H1 (cell line): ENCODE results near the gene SPAG16. TPM values are rescaled to one million over a fixed set of nuclear protein-coding genes. Genes with fewer than 3 reads are reported as not detected.

Experiments
- CTCF ChIA-PET: fragments of 300-600 bp; sonication (Branson Sonifier 250); formaldehyde crosslinking; loops from one replicate; lab custom pipeline; 2021; ENCODE audit not compliant: partially characterized antibody; lab: Charles Lee
- POLR2A ChIA-PET: fragments of 300-600 bp; sonication (Branson Sonifier 250); formaldehyde crosslinking; loops from one replicate; lab custom pipeline; 2021; ENCODE audit warnings: inconsistent platforms; ENCODE audit not compliant: partially characterized antibody; lab: Charles Lee
- DNase-seq, 2 experiments: peaks; one replicate each; pipeline versions ENCODE4 v3.0.0 to v3.0.0-alpha.2; 2010 to 2022; ENCODE audit warnings: low spot score in 2 of 2, low read depth in 1 of 2, mixed read lengths in 1 of 2
- FAIRE-seq: peaks from 2 replicates; lab custom pipeline; 2011; peaks lifted over from hg19 to GRCh38; lab: Jason Lieb, UNC
- H2AFZ ChIP-seq: 2 replicates; pipeline ENCODE4 v1.8.1; 2012; ENCODE audit warnings: low read length, inconsistent platforms
- H2AK5ac ChIP-seq: 2 replicates; pipeline ENCODE4 v1.6.1; 2013; ENCODE audit warnings: low read depth, low read length
- H2BK120ac ChIP-seq: replicated peaks from 2 replicates; pipeline ENCODE3; 2013; ENCODE audit warnings: low read depth, low read length, inconsistent platforms
- H2BK12ac ChIP-seq: 2 replicates; pipeline ENCODE4 v1.6.1; 2013; ENCODE audit warnings: low read depth, low read length
- H2BK15ac ChIP-seq: 2 replicates; pipeline ENCODE4 v1.6.1; 2013; ENCODE audit warnings: low read length
- H2BK20ac ChIP-seq: 2 replicates; pipeline ENCODE4 v1.6.1; 2013; ENCODE audit warnings: low read length
- H2BK5ac ChIP-seq: 2 replicates; pipeline ENCODE4 v1.6.1; 2013; ENCODE audit warnings: low read depth, low read length
- H3K14ac ChIP-seq: 2 replicates; pipeline ENCODE4 v1.6.1; 2013; ENCODE audit warnings: inconsistent platforms; ENCODE audit not compliant: insufficient read length
- H3K18ac ChIP-seq: 2 replicates; pipeline ENCODE4 v1.6.1; 2013; ENCODE audit warnings: low read length; ENCODE audit errors: extremely low read depth
- H3K23ac ChIP-seq: 2 replicates; pipeline ENCODE4 v1.6.1; 2013; ENCODE audit warnings: inconsistent platforms; ENCODE audit not compliant: insufficient read length
- H3K23me2 ChIP-seq: 2 replicates; pipeline ENCODE4 v1.6.1; 2013; ENCODE audit warnings: low read depth, low read length
- H3K27ac ChIP-seq: 2 replicates; pipeline ENCODE4 v1.6.1; 2011; ENCODE audit warnings: low read depth, low read length, inconsistent platforms
- H3K27me3 ChIP-seq, 4 experiments: replicated peaks in 1 of 4; 1 replicate in 1 of 4; 2 replicates in 3 of 4; pipeline versions ENCODE4 v1.6.1 to v1.8.1; 2011 to 2013; ENCODE audit warnings: low read length in 3 of 4, mild to moderate bottlenecking in 3 of 4, inconsistent platforms in 2 of 4, mixed read lengths in 2 of 4, moderate library complexity in 1 of 4; ENCODE audit not compliant: control insufficient read depth in 3 of 4, insufficient read depth in 3 of 4; ENCODE audit errors: extremely low read depth in 1 of 4
- H3K36me3 ChIP-seq, 4 experiments: 2 replicates each; pipeline versions ENCODE4 v1.6.1 to v1.8.1; 2011 to 2013; ENCODE audit warnings: mild to moderate bottlenecking in 4 of 4, low read length in 3 of 4, moderate library complexity in 2 of 4, control low read depth in 1 of 4, inconsistent platforms in 1 of 4; ENCODE audit not compliant: insufficient read depth in 4 of 4, control insufficient read depth in 2 of 4
- H3K4ac ChIP-seq: replicated peaks from 2 replicates; pipeline ENCODE3; 2013; ENCODE audit warnings: low read length, low read depth, mixed read lengths, inconsistent platforms; ENCODE audit not compliant: insufficient read length
- H3K4me1 ChIP-seq, 4 experiments: replicated peaks in 1 of 4; 1 replicate in 1 of 4; 2 replicates in 3 of 4; pipeline versions ENCODE4 v1.6.1 to v1.8.1; 2011 to 2013; ENCODE audit warnings: low read length in 3 of 4, inconsistent platforms in 2 of 4, mixed read lengths in 1 of 4; ENCODE audit not compliant: insufficient read depth in 4 of 4, control insufficient read depth in 3 of 4
- H3K4me2 ChIP-seq, 2 experiments: 2 replicates each; pipeline versions ENCODE4 v1.6.1 to v1.8.1; 2011 to 2013; ENCODE audit warnings: low read depth in 2 of 2, low read length in 2 of 2, control low read depth in 1 of 2, inconsistent platforms in 1 of 2, mild to moderate bottlenecking in 1 of 2; ENCODE audit not compliant: insufficient read depth in 1 of 2
- H3K4me3 ChIP-seq, 4 experiments: fragments of 200-600, 300-600 bp in 1 of 4; sonication (generic), shearing (Covaris generic), sonication (Bioruptor Twin) in 1 of 4; 2 replicates each; pipeline versions ENCODE4 v1.5.1 to v1.8.1; 2011 to 2016; ENCODE audit warnings: low read length in 4 of 4, low read depth in 3 of 4, control low read depth in 2 of 4, inconsistent platforms in 2 of 4, mild to moderate bottlenecking in 2 of 4, mixed read lengths in 1 of 4, moderate library complexity in 1 of 4; ENCODE audit not compliant: insufficient read depth in 2 of 4; ENCODE audit errors: extremely low read depth in 1 of 4
- H3K56ac ChIP-seq: replicated peaks from 2 replicates; pipeline ENCODE3; 2013; ENCODE audit warnings: low read depth, mild to moderate bottlenecking, mixed read lengths, low read length, inconsistent platforms; ENCODE audit not compliant: insufficient read length
- H3K79me1 ChIP-seq: 2 replicates; pipeline ENCODE4 v1.6.1; 2013; ENCODE audit warnings: low read depth, low read length, control low read depth
- H3K79me2 ChIP-seq, 2 experiments: 2 replicates each; pipeline versions ENCODE4 v1.6.1 to v1.8.1; 2012 to 2013; ENCODE audit warnings: low read length in 2 of 2, mild to moderate bottlenecking in 2 of 2, inconsistent platforms in 1 of 2; ENCODE audit not compliant: insufficient read depth in 2 of 2, control insufficient read depth in 1 of 2
- H3K9ac ChIP-seq, 4 experiments: replicated peaks in 1 of 4; 1 replicate in 1 of 4; 2 replicates in 3 of 4; pipeline versions ENCODE4 v1.6.1 to v1.8.1; 2011 to 2013; ENCODE audit warnings: low read depth in 3 of 4, low read length in 3 of 4, control low read depth in 2 of 4, mild to moderate bottlenecking in 2 of 4, moderate library complexity in 2 of 4, inconsistent platforms in 1 of 4; ENCODE audit errors: extremely low read depth in 1 of 4
- H3K9me3 ChIP-seq, 2 experiments: 2 replicates each; pipeline versions ENCODE4 v1.6.1 to v1.8.1; 2012 to 2013; ENCODE audit warnings: mild to moderate bottlenecking in 2 of 2, moderate library complexity in 2 of 2, control low read depth in 1 of 2, inconsistent platforms in 1 of 2, low read depth in 1 of 2, low read length in 1 of 2, mixed read lengths in 1 of 2; ENCODE audit not compliant: insufficient read depth in 2 of 2
- H4K20me1 ChIP-seq, 2 experiments: replicated peaks in 1 of 2; 2 replicates each; pipeline versions ENCODE3 to v1.8.1; 2011 to 2013; ENCODE audit warnings: inconsistent platforms in 2 of 2, low read length in 2 of 2, mild to moderate bottlenecking in 1 of 2; ENCODE audit not compliant: insufficient read depth in 2 of 2, control insufficient read depth in 1 of 2
- H4K5ac ChIP-seq: 2 replicates; pipeline ENCODE4 v1.6.1; 2013; ENCODE audit warnings: low read length, low read depth, mixed read lengths, inconsistent platforms; ENCODE audit not compliant: insufficient read length
- H4K8ac ChIP-seq: 2 replicates; pipeline ENCODE4 v1.8.0; 2013; ENCODE audit warnings: mild to moderate bottlenecking, moderate library complexity, low read length, inconsistent platforms; ENCODE audit not compliant: insufficient read depth; ENCODE audit errors: extremely low read depth
- H4K91ac ChIP-seq: replicated peaks from 2 replicates; pipeline ENCODE3; 2013; ENCODE audit warnings: low read length, mixed read lengths, inconsistent platforms; ENCODE audit not compliant: insufficient read length
- HDAC2 ChIP-seq, 2 experiments: fragments of 300-600 bp in 1 of 2; sonication (generic) in 1 of 2; IDR thresholded peaks; 2 replicates each; pipeline ENCODE4 v1.6.1; 2011 to 2012; ENCODE audit warnings: low read depth in 2 of 2, low read length in 2 of 2, mild to moderate bottlenecking in 2 of 2, moderate library complexity in 2 of 2, borderline replicate concordance in 1 of 2, inconsistent platforms in 1 of 2
- PHF8 ChIP-seq: fragments of 200-600 bp; sonication (generic); conservative IDR thresholded peaks from 2 replicates; pipeline ENCODE4 v1.7.1; 2012; ENCODE audit warnings: low read depth, mild to moderate bottlenecking, inconsistent platforms, low read length, moderate library complexity
- RAD21 ChIP-seq, 2 experiments: IDR thresholded peaks in 1 of 2; conservative IDR thresholded peaks in 1 of 2; 2 replicates each; pipeline ENCODE4 v1.6.1; 2011; ENCODE audit warnings: low read depth in 2 of 2, low read length in 2 of 2, improper control_type of control experiment in 1 of 2, inconsistent platforms in 1 of 2, mild to moderate bottlenecking in 1 of 2, moderate library complexity in 1 of 2
- SIN3A ChIP-seq, 2 experiments: IDR thresholded peaks in 1 of 2; conservative IDR thresholded peaks in 1 of 2; 2 replicates each; pipeline ENCODE4 v1.6.1; 2011 to 2012; ENCODE audit warnings: low read length in 2 of 2, improper control_type of control experiment in 1 of 2, low read depth in 1 of 2, mild to moderate bottlenecking in 1 of 2
- SP1 ChIP-seq: IDR thresholded peaks from 2 replicates; pipeline ENCODE4 v1.6.1; 2011; ENCODE audit warnings: low read depth, low read length
- SP4 ChIP-seq: IDR thresholded peaks from 2 replicates; pipeline ENCODE4 v1.6.1; 2012; ENCODE audit warnings: low read length, inconsistent platforms
- TCF12 ChIP-seq: IDR thresholded peaks from 2 replicates; pipeline ENCODE4 v1.6.1; 2011; ENCODE audit warnings: low read depth, mild to moderate bottlenecking, low read length
- WGBS, 2 experiments: shearing (Covaris generic) in 1 of 2; methylation state at CpG; one replicate each; pipeline versions ENCODE4 v1.1.6 to v1.1.7; 2013 to 2015; ENCODE audit warnings: low lambda C conversion rate in 2 of 2, mixed read lengths in 2 of 2, inconsistent platforms in 1 of 2, low coverage in 1 of 2, missing lambda C conversion rate in 1 of 2; ENCODE audit not compliant: insufficient replicate concordance in 2 of 2, insufficient coverage in 1 of 2, insufficient read length in 1 of 2; ENCODE audit errors: extremely low coverage in 1 of 2, missing lambda C conversion rate in 1 of 2; 5-methylcytosine and 5-hydroxymethylcytosine counted together
- polyA plus RNA-seq, 7 experiments: library from polyadenylated mRNA; depleted of rRNA in 3 of 7; stranded (reverse) in 5 of 7; unstranded in 2 of 7; fragments of >200 nt in 5 of 7; fragments of 200-250 nt in 2 of 7; gene quantifications; 1 replicate in 5 of 7; 2 replicates in 1 of 7; 4 replicates in 1 of 7; pipeline versions ENCODE4 v1.2.1 to v1.2.3, GENCODE V29; 2011 to 2013; ENCODE audit warnings: missing spikeins in 2 of 7, mixed read lengths in 2 of 7
- total RNA-seq: library from RNA; stranded (reverse); fragmentation: NEBNext Ultra II Directional; extraction: Animal tissue kit (Norgen Biotek cat#: 25700); gene quantifications from 2 replicates; pipeline ENCODE4 v1.2.1, GENCODE V29; 2021
- TF ChIP-seq, protein P1 (sequence below): IDR thresholded peaks from 2 replicates; pipeline ENCODE4 v1.6.1; 2011; ENCODE audit warnings: low read depth, mild to moderate bottlenecking, low read length; ENCODE audit not compliant: insufficient read depth

Gene SPAG16
- total and polyA plus RNA-seq, 2 of the 8 experiments (the other 6 are each of a cell fraction or from before 2014, with no cell fraction given): 6.0 to 14.9 TPM

GRCh38 chr2:213627835-213628460, 343.7 kb downstream of the SPAG16 start:
- no peak overlapping the region for H3K18ac ChIP-seq
- H2BK5ac ChIP-seq: no peak overlapping the region
- H3K9ac ChIP-seq: no peak overlapping the region
- FAIRE-seq: no peak
- H3K9me3 ChIP-seq: 0 out of 4 replicates have a peak, but pooled peaks cover 0 to 5% of the 10 kb centered on the region in 2 experiments
- H3K4me3 ChIP-seq: no peak overlapping the region
- no peak overlapping the region for H2BK20ac ChIP-seq
- H2BK120ac ChIP-seq: no peak overlapping the region
- ChIA-PET CTCF (no interaction called here), POLR2A (no interaction called here)
- H2BK15ac ChIP-seq: no peak overlapping the region
- no peaks in the 10 kb centered on the region for H3K79me2 ChIP-seq
- no peaks in the 10 kb centered on the region; a peak in 1 of 8 replicates for H3K36me3 ChIP-seq
- TF ChIP-seq SP1 (no peak), SIN3A (conservative IDR thresholded peaks at IDR 0.05 in 1 of 2, IDR thresholded peaks at IDR 0.05 in 1 of 2; ENCODE audit: low read depth in 1 of 2, low read length in 2 of 2) (no peak), HDAC2 (IDR thresholded peaks at IDR 0.05; ENCODE audit: borderline replicate concordance in 1 of 2, low read depth in 2 of 2, low read length in 2 of 2) (no peak), PHF8 (no peak), TCF12 (no peak), RAD21 (IDR thresholded peaks at IDR 0.05 in 1 of 2, conservative IDR thresholded peaks at IDR 0.05 in 1 of 2; ENCODE audit: low read depth in 2 of 2, low read length in 2 of 2) (no peak), SP4 (no peak)
- TF ChIP-seq, protein P1, sequence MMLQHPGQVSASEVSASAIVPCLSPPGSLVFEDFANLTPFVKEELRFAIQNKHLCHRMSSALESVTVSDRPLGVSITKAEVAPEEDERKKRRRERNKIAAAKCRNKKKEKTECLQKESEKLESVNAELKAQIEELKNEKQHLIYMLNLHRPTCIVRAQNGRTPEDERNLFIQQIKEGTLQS: no peak
- WGBS, 2 experiments: 97% methylated on average over 2 of the region's 2 CpGs; no CpG with 5 or more reads in 1 of the 2 experiments
- H2BK12ac ChIP-seq: no peak overlapping the region
- H4K8ac ChIP-seq: no peak overlapping the region
- H3K23ac ChIP-seq: no peak overlapping the region
- H3K79me1 ChIP-seq: no peaks in the 10 kb centered on the region
- no peak for DNase-seq
- H3K4me2 ChIP-seq: no peak overlapping the region
- H4K5ac ChIP-seq: no peak overlapping the region
- no peaks in the 10 kb centered on the region for H4K20me1 ChIP-seq
- H2AK5ac ChIP-seq: no peak overlapping the region
- no peak overlapping the region for H3K14ac ChIP-seq
- no peak overlapping the region for H3K56ac ChIP-seq
- no peaks in the 10 kb centered on the region for H3K27me3 ChIP-seq
- no peaks in the 10 kb centered on the region for H3K4me1 ChIP-seq
- no peak overlapping the region for H3K27ac ChIP-seq
- no peak overlapping the region for H3K4ac ChIP-seq
- H2AFZ ChIP-seq: no peak overlapping the region
- H4K91ac ChIP-seq: no peak overlapping the region
- no peaks in the 10 kb centered on the region for H3K23me2 ChIP-seq
